K562 (cell line): ENCODE data around the gene LYVE1. TPM values are rescaled to one million over a fixed set of nuclear protein-coding genes. Genes with fewer than 3 reads are reported as not detected.

Experiments used
- ATAC-seq: fragments of 200-7000 bp; cut with Tn5 transposase; 3 replicates; pipeline ENCODE4 v1.9.1; 2020; ENCODE audit warnings: moderate library complexity
- BruUV-seq: library from RNA; stranded (reverse); fragments of 400-500 nt; replicated peaks from 2 replicates; lab custom pipeline; 2021; lab: Mats Ljungman, UMichigan
- CTCF ChIA-PET: fragments of 300-600 bp; formaldehyde crosslinking; extraction: SDS; loops from one replicate; lab custom pipeline; 2021; ENCODE audit warnings: low intra/inter-chr PET ratio; lab: Yijun Ruan, JAX
- POLR2A ChIA-PET: fragments of 300-600, 350-650 bp; sonication (Branson Sonifier 250); formaldehyde crosslinking; extraction: SDS; loops from one replicate; lab custom pipeline; 2021; ENCODE audit warnings: antibody characterized with exemption, inconsistent platforms; lab: Yijun Ruan, JAX
- DNase-seq, 4 experiments: peaks; one replicate each; pipeline versions ENCODE4 v3.0.0 to v3.0.0-alpha.2; 2011 to 2018; ENCODE audit warnings: low spot score in 3 of 4, mixed read lengths in 3 of 4; ENCODE audit errors: extremely low read depth in 1 of 4
- FAIRE-seq: peaks from 2 replicates; lab custom pipeline; 2011; peaks lifted over from hg19 to GRCh38; lab: Jason Lieb, UNC
- H2AFZ ChIP-seq: 2 replicates; pipeline ENCODE4 v1.6.0; 2011; ENCODE audit warnings: low read depth, low read length, control low read depth, inconsistent platforms
- H3K27ac ChIP-seq: fragments of 200-600 bp; 3 replicates; pipeline ENCODE4 v1.8.0; 2011; ENCODE audit warnings: low read depth, mild to moderate bottlenecking, control low read depth, inconsistent platforms, low read length, moderate library complexity, mixed read lengths; ENCODE audit errors: extremely low read depth
- H3K27me3 ChIP-seq, 2 experiments: fragments of 300-600 bp in 1 of 2; 2 replicates in 1 of 2; 3 replicates in 1 of 2; pipeline versions ENCODE4 v1.6.0 to v1.8.0; 2011; ENCODE audit warnings: inconsistent platforms in 2 of 2, low read length in 2 of 2, mild to moderate bottlenecking in 1 of 2, mixed read lengths in 1 of 2, moderate library complexity in 1 of 2; ENCODE audit not compliant: control insufficient read depth in 2 of 2, insufficient read depth in 2 of 2
- H3K36me3 ChIP-seq: fragments of 300-600 bp; 3 replicates; pipeline ENCODE4 v1.8.0; 2011; ENCODE audit warnings: mild to moderate bottlenecking, low read length, inconsistent platforms; ENCODE audit not compliant: control insufficient read depth, insufficient read depth
- H3K4me1 ChIP-seq, 2 experiments: fragments of 200-600 bp in 1 of 2; replicated peaks in 1 of 2; 2 replicates in 1 of 2; 3 replicates in 1 of 2; pipeline versions ENCODE4 v1.5.1 to v1.8.0; 2011; ENCODE audit warnings: inconsistent platforms in 2 of 2, low read length in 2 of 2, mild to moderate bottlenecking in 1 of 2, mixed read lengths in 1 of 2, moderate library complexity in 1 of 2; ENCODE audit not compliant: control insufficient read depth in 2 of 2, insufficient read depth in 2 of 2
- H3K4me2 ChIP-seq: 2 replicates; pipeline ENCODE4 v1.6.1; 2011; ENCODE audit warnings: low read length, control low read depth, inconsistent platforms, mixed read lengths; ENCODE audit not compliant: insufficient read depth
- H3K4me3 ChIP-seq: fragments of 200-600 bp; sonication (generic), shearing (Covaris generic); 2 replicates; pipeline ENCODE4 v1.5.1; 2016; ENCODE audit warnings: control low read depth, inconsistent platforms
- H3K79me2 ChIP-seq: fragments of 200-600 bp; 3 replicates; pipeline ENCODE4 v1.8.0; 2011; ENCODE audit warnings: low read length, inconsistent platforms; ENCODE audit not compliant: control insufficient read depth, insufficient read depth
- H3K9ac ChIP-seq, 2 experiments: 2 replicates each; pipeline versions ENCODE4 v1.6.0 to v1.6.1; 2011; ENCODE audit warnings: low read depth in 2 of 2, low read length in 2 of 2, control low read depth in 1 of 2, inconsistent platforms in 1 of 2, mild to moderate bottlenecking in 1 of 2, mixed read lengths in 1 of 2; ENCODE audit not compliant: insufficient read depth in 1 of 2
- H3K9me1 ChIP-seq: one replicate; pipeline ENCODE4 v1.6.0; 2011; ENCODE audit warnings: inconsistent platforms, mild to moderate bottlenecking, low read length, moderate library complexity; ENCODE audit not compliant: control insufficient read depth, insufficient read depth
- H3K9me3 ChIP-seq: replicated peaks from 2 replicates; pipeline ENCODE4 v1.5.1; 2011; ENCODE audit warnings: low read depth, low read length, inconsistent platforms; ENCODE audit not compliant: control insufficient read depth, insufficient read depth
- H4K20me1 ChIP-seq: replicated peaks from 2 replicates; pipeline ENCODE4 v1.6.1; 2011; ENCODE audit warnings: low read length, inconsistent platforms, mixed read lengths; ENCODE audit not compliant: control insufficient read depth, insufficient read depth
- ETV6 ChIP-seq, 3 experiments: fragments of 150-350 bp in 1 of 3; sonication (generic) in 1 of 3; formaldehyde crosslinking in 1 of 3; IDR thresholded peaks; 2 replicates each; pipeline versions ENCODE4 v1.6.1 to v1.8.0; 2014 to 2022; ENCODE audit warnings: borderline replicate concordance in 2 of 3, low read depth in 2 of 3, antibody characterized with exemption in 1 of 3, low read length in 1 of 3, mild to moderate bottlenecking in 1 of 3, missing genetic modification reagents in 1 of 3
- MAFK ChIP-seq: IDR thresholded peaks from 2 replicates; pipeline ENCODE4 v1.6.1; 2011; ENCODE audit warnings: low read length, improper control_type of control experiment
- NEUROD1 ChIP-seq: fragments of 150-350 bp; IDR thresholded peaks from 2 replicates; pipeline ENCODE4 v1.6.1; 2014; ENCODE audit warnings: borderline replicate concordance, low read length, low read depth; ENCODE audit not compliant: partially characterized antibody
- PTTG1 ChIP-seq: fragments of 450-650 bp; IDR thresholded peaks from 2 replicates; pipeline ENCODE4 v1.6.1; 2016; ENCODE audit warnings: low read depth, mild to moderate bottlenecking, missing genetic modification characterization, missing compliant biosample characterization
- SAP30 ChIP-seq: fragments of 200-600 bp; sonication (generic); IDR thresholded peaks from 2 replicates; pipeline ENCODE4 v1.6.1; 2012; ENCODE audit warnings: borderline replicate concordance, low read depth, mild to moderate bottlenecking, moderate library complexity, low read length, control low read depth, inconsistent platforms; ENCODE audit not compliant: insufficient read depth, poor library complexity, severe bottlenecking
- ZNF316 ChIP-seq: fragments of 450-650 bp; IDR thresholded peaks from 2 replicates; pipeline ENCODE4 v1.6.1; 2016
- WGBS: fragments of 100-300 bp; shearing (Covaris generic); methylation state at CpG from one replicate; pipeline ENCODE4 v1.1.6; 2016; ENCODE audit warnings: low coverage, mixed read lengths; ENCODE audit not compliant: insufficient coverage; ENCODE audit errors: missing lambda C conversion rate; 5-methylcytosine and 5-hydroxymethylcytosine counted together
- in situ Hi-C: fragments of 300-500 bp; cut with MboI; formaldehyde crosslinking; loops from 4 replicates; pipeline ENCODE4 v1.15.0; 2018; ENCODE audit warnings: inconsistent platforms, mixed read lengths
- intact Hi-C: fragments of 100-400 bp; cut with micrococcal nuclease; formaldehyde crosslinking; loops from 2 replicates; pipeline ENCODE4 v1.14.2; 2022
- polyA plus RNA-seq, 8 experiments: library from polyadenylated mRNA; depleted of rRNA in 4 of 8; stranded (reverse) in 5 of 8; unstranded in 3 of 8; fragments of >200 nt; fragmentation: Nextera tagmentation in 2 of 8; fragmentation: Illumina TruSeq in 1 of 8; extraction: Ambion mirVana in 2 of 8; extraction: Trizol in 1 of 8; gene quantifications; 2 replicates each; pipeline versions ENCODE4 v1.2.1 to v1.2.3, GENCODE V29; 2011 to 2014; ENCODE audit warnings: inconsistent platforms in 1 of 8, missing spikeins in 1 of 8
- total RNA-seq, 7 experiments: library from RNA; depleted of rRNA in 6 of 7; stranded (reverse); fragments of >200 nt in 6 of 7; fragmentation: Illumina TruSeq in 2 of 7; extraction: Trizol in 2 of 7; gene quantifications; 2 replicates each; pipeline versions ENCODE4 v1.2.1 to v1.2.3, GENCODE V29; 2011 to 2021; ENCODE audit warnings: low replicate concordance in 1 of 7
- TF ChIP-seq, protein P1 (sequence below): fragments of 200-800 bp; sonication (Bioruptor generic); IDR thresholded peaks from 2 replicates; pipeline ENCODE4 v1.6.1; 2016; ENCODE audit warnings: missing genetic modification characterization, missing compliant biosample characterization

The LYVE1 gene
- total and polyA plus RNA-seq, 9 of the 15 experiments (the other 6 are each of a cell fraction or from before 2014, with no cell fraction given) = 0.06 to 1.1 (median 0.14) TPM; not detected in 1

DNA sequence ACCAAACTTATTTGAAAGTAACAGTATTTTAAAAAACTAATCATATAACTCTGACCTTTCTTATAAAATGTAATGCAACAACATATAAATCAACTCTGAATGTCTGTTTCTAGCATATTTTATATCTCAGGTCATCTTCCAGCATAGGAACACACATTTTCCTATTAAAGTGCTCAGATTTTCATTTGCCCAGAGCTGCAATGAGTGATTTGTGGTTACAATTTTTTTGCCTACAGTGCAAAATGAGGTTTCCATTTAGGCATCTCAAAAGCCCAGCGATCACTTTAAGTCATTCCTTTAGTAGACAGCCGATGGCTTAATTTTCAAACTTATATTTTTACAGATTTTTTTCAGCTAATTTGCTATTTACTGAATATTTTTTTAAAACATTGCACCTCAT, 1.0 kb downstream of the LYVE1 start:
- in situ Hi-C loops = no loop called here
- Histone ChIP-seq H2AFZ (no peak overlapping the region), H3K4me2 (no peak overlapping the region), H4K20me1 (no peaks in the 10 kb centered on the region), H3K4me1 (peaks cover 0 to 6% of the 10 kb centered on the region in 2 experiments; a peak in 2 of 5 replicates), H3K9me3 (no peaks in the 10 kb centered on the region), H3K79me2 (no peaks in the 10 kb centered on the region), H3K27ac (no peak overlapping the region), H3K9me1 (no peaks in the 10 kb centered on the region), H3K36me3 (no peaks in the 10 kb centered on the region), H3K4me3 (no peak overlapping the region), H3K27me3 (no peaks in the 10 kb centered on the region), H3K9ac (no peak overlapping the region)
- 69% methylated on average over 2 of the region's 2 CpGs for WGBS
- ATAC-seq = no peak
- DNase-seq = no peak
- FAIRE-seq = no peak
- TF ChIP-seq ZNF316 (peak; percentile 14; the same call in 1 of the 2 replicates), NEUROD1 (no peak), MAFK (0 out of 2 replicates have a peak, but pooled peaks have one; percentile 5)
- POLR2A ChIA-PET = interaction anchor here (0.8 to 1.5 kb wide), 2 partner anchors 9 to 27 kb away, joined by 3 to 7 read pairs; partner anchors contain the start of gene RNF141
- intact Hi-C loops = no loop called here
- BruUV-seq = no TSS peak
- CTCF ChIA-PET = no interaction called here

DNA sequence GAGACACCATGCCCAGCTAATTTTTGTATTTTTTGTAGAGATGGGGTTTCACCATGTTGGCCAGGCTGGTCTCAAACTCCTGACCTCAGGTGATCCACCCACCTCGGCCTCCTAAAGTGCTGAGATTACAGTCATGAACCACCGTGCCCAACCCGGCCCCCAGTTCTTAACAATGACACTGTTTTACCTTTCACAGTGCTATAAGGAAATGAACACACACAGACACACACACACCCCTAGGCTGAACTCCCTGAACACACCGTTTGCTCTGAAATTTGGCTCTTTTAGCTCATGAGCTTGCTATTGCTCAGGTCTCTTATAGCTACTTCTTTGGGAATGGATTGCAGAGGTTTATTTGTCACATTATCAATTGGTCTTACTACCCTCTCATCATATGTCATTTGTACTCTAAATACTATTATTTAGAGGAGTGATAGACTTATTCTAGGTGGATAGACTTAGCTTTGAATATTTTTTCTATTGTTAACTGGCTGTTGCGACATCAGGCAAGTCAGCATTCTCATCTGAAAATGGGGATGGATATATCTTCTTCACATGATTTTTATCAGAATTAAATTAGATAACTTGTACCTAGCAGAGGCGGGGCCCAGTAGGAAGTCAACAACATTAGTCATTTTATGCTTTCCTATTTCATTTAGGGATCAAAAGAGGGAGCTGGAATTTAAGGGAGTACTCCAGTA, 2.1 kb downstream of the LYVE1 start:
- ChIA-PET CTCF (no interaction called here), POLR2A (interaction anchor here (1.4 to 1.5 kb wide), 2 partner anchors 16 to 25 kb away, joined by 3 to 7 read pairs; partner anchors contain the start of gene RNF141)
- Histone ChIP-seq H2AFZ (no peak overlapping the region), H3K4me2 (no peak overlapping the region), H3K4me3 (no peak overlapping the region), H3K4me1 (peaks cover 0 to 6% of the 10 kb centered on the region in 2 experiments; a peak in 2 of 5 replicates), H4K20me1 (no peaks in the 10 kb centered on the region), H3K27ac (no peak overlapping the region), H3K9me1 (no peaks in the 10 kb centered on the region), H3K9ac (no peak overlapping the region), H3K79me2 (no peaks in the 10 kb centered on the region), H3K27me3 (no peaks in the 10 kb centered on the region), H3K9me3 (no peaks in the 10 kb centered on the region), H3K36me3 (no peaks in the 10 kb centered on the region)
- intact Hi-C loops (no loop called here), in situ Hi-C loops (no loop called here)
- BruUV-seq = no TSS peak
- DNase-seq (no peak), FAIRE-seq (no peak), ATAC-seq (no peak)
- 29% methylated on average over 6 of the region's 6 CpGs for WGBS
- no peak for TF ChIP-seq PTTG1
- TF ChIP-seq ETV6 (IDR thresholded peaks at IDR 0.05; ENCODE audit: borderline replicate concordance in 1 of 2, low read depth in 2 of 2, low read length in 1 of 2) = no peak
- no peak for TF ChIP-seq ETV6 (CRISPR knock-in tag; IDR thresholded peaks at IDR 0.05; ENCODE audit: borderline replicate concordance)
- TF ChIP-seq SAP30 = no peak
- TF ChIP-seq, protein P1, sequence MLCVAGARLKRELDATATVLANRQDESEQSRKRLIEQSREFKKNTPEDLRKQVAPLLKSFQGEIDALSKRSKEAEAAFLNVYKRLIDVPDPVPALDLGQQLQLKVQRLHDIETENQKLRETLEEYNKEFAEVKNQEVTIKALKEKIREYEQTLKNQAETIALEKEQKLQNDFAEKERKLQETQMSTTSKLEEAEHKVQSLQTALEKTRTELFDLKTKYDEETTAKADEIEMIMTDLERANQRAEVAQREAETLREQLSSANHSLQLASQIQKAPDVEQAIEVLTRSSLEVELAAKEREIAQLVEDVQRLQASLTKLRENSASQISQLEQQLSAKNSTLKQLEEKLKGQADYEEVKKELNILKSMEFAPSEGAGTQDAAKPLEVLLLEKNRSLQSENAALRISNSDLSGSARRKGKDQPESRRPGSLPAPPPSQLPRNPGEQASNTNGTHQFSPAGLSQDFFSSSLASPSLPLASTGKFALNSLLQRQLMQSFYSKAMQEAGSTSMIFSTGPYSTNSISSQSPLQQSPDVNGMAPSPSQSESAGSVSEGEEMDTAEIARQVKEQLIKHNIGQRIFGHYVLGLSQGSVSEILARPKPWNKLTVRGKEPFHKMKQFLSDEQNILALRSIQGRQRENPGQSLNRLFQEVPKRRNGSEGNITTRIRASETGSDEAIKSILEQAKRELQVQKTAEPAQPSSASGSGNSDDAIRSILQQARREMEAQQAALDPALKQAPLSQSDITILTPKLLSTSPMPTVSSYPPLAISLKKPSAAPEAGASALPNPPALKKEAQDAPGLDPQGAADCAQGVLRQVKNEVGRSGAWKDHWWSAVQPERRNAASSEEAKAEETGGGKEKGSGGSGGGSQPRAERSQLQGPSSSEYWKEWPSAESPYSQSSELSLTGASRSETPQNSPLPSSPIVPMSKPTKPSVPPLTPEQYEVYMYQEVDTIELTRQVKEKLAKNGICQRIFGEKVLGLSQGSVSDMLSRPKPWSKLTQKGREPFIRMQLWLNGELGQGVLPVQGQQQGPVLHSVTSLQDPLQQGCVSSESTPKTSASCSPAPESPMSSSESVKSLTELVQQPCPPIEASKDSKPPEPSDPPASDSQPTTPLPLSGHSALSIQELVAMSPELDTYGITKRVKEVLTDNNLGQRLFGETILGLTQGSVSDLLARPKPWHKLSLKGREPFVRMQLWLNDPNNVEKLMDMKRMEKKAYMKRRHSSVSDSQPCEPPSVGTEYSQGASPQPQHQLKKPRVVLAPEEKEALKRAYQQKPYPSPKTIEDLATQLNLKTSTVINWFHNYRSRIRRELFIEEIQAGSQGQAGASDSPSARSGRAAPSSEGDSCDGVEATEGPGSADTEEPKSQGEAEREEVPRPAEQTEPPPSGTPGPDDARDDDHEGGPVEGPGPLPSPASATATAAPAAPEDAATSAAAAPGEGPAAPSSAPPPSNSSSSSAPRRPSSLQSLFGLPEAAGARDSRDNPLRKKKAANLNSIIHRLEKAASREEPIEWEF (CRISPR knock-in tag) = no peak
